GM12865 (cell line): ENCODE data around the gene GIPC3.

Source experiments
- DNase-seq: peaks from one replicate; pipeline ENCODE4 v3.0.0; 2010; ENCODE audit warnings: low read depth
- H3K4me3 ChIP-seq: 2 replicates; pipeline ENCODE4 v1.5.1; 2011; ENCODE audit warnings: mild to moderate bottlenecking, low read depth, low read length, control low read depth
- TF ChIP-seq, protein P1 (sequence below): IDR thresholded peaks from 2 replicates; pipeline ENCODE4 v1.5.1; 2011; ENCODE audit warnings: low read length, control low read depth, low read depth, inconsistent platforms; ENCODE audit not compliant: insufficient read depth; ENCODE audit errors: missing control alignments

Gene GIPC3

DNA sequence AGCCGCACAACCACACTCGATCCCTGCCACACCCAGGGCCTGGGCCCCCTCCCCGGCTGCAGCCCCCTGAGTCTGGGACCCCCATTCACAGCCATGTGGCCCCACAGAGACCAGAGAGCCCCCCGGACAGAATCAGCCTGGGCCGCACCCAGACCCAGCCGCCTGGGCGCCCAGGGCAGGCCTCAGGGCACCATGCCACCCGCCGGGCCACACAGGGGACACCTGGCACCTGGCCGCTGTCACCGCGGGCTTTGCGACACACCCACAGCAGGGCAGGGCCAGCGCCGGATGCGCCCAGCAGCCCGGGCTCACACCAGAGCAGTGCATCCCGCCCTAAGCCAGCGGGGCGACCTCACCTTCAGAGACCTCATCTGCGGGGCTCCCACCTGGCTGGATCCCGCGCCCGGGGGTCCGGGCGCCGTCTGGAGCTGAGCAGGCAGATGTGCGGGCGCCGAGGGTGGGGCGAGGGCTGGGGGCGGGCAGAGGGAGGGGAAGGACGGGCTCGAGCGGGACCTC is 21.0 kb downstream of the GIPC3 start:
- TF ChIP-seq, protein P1, sequence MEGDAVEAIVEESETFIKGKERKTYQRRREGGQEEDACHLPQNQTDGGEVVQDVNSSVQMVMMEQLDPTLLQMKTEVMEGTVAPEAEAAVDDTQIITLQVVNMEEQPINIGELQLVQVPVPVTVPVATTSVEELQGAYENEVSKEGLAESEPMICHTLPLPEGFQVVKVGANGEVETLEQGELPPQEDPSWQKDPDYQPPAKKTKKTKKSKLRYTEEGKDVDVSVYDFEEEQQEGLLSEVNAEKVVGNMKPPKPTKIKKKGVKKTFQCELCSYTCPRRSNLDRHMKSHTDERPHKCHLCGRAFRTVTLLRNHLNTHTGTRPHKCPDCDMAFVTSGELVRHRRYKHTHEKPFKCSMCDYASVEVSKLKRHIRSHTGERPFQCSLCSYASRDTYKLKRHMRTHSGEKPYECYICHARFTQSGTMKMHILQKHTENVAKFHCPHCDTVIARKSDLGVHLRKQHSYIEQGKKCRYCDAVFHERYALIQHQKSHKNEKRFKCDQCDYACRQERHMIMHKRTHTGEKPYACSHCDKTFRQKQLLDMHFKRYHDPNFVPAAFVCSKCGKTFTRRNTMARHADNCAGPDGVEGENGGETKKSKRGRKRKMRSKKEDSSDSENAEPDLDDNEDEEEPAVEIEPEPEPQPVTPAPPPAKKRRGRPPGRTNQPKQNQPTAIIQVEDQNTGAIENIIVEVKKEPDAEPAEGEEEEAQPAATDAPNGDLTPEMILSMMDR = no peak
- no peak overlapping the region for H3K4me3 ChIP-seq
- no peak for DNase-seq

DNA sequence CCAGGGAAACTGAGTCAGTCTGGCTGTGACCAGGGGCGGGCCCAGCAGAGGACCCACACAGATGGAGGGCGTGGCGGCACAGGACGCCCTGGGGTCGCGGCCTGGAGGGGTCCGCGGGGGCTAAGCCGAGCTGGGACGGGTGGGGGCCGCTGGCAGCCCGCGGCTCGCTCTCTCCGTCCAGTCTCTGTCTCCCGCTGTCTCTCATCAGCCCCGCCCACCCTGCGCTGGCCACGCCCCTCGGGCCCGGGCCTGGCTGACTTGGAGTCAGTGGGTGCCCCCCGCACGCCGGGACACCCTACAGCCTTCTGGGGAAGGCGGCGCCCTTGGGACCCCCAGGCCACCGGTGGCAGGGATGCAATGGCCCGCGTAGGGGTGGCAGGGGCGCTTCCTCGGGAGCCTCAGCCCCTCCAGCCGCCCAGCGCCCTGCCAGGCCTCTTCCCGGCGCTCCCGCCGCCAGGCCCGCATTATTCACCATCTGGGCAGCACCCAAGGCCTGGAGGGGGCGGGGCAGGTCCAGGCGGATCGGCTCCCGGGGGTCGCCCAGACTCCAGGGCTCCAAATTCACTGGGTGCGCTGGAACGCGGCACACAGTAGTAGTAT is 21.5 kb downstream of the GIPC3 start, which contains the start of gene TBXA2R:
TSS of gene TBXA2R (minus strand) at position 186 of the 600 bp plus-strand sequence. CDS start 6,241 bp downstream, outside the sequence.
- DNase-seq = no peak
- TF ChIP-seq, protein P1 = no peak

DNA sequence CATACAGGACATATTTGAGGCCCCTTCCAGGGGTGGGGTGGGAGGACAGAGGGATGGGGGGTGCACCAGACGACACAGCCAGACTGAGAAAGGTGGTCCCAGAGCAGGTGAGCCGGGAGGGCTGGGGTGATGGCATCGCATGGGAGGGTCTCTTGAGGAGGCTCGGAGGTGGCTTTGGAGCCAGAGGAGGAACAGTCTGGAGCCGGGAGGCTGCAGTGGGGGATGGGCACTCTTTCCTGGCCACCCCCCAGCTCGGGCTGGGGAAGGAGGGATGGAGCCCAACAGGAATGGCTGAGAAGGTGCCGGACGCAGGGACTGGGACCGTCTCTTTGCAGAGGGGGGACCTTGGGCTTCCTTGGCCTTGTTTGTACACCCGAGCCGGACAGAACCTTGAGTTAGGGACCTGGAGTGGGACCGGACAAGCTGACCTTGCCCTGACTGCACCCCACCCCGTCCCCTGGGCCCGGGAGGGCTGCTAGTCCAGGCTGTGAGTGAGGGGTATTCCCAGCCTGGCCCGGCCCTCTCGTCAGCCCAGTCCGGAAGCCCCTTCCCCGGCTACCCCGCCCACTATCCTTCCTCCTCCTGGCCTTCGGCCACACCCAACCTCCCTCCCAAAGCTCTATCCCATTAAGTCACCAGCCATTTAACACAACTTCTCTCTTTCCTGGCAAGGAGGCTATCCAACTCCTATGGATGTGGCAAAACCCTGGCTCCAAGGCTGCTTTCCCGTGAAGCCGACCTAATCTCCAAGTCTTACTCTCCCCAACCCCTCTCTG is 22.2 kb downstream of the GIPC3 start:
- no peak for DNase-seq
- TF ChIP-seq, protein P1 = no peak
- H3K4me3 ChIP-seq = no peak overlapping the region

More for the DNA sequence above, 21.5 kb downstream of the GIPC3 start, which contains the start of gene TBXA2R:
- H3K4me3 ChIP-seq = no peak within 1 kb of the TSS

DNA sequence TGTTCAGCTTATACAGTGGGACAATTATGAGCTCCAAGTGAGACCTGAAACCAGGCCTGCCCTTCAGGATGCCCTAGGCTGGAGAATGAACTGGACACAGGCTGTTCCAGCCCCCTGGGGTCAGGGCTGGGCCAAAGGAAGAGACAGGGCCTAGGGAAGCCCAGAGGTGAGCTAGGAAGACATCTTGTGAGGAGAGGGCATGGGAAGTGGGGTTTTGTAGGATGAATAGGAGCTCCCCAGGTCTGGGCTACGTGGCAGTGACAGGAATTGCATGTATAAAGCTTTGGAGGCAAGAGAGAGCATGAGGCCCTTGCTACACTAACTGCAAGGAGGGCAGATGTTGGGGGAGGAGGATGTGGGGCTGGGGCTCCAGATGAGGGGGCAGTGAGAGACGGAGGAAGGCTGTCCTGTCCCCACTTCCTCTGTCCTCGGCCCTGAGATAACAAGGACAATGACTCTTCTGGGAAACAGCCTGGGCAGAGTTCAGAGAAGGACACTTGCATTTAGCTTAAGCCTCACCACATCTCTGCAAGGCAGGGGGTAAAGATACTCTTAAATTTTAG is 22.9 kb downstream of the GIPC3 start:
- H3K4me3 ChIP-seq = no peak overlapping the region
- TF ChIP-seq, protein P1 = no peak
- no peak for DNase-seq

- no peak for DNase-seq
- H3K4me3 ChIP-seq = no peak overlapping the region
- TF ChIP-seq, protein P1 = no peak
These were observed 23.6 kb downstream of the GIPC3 start for GRCh38 chr19:3608750-3609322.

DNA sequence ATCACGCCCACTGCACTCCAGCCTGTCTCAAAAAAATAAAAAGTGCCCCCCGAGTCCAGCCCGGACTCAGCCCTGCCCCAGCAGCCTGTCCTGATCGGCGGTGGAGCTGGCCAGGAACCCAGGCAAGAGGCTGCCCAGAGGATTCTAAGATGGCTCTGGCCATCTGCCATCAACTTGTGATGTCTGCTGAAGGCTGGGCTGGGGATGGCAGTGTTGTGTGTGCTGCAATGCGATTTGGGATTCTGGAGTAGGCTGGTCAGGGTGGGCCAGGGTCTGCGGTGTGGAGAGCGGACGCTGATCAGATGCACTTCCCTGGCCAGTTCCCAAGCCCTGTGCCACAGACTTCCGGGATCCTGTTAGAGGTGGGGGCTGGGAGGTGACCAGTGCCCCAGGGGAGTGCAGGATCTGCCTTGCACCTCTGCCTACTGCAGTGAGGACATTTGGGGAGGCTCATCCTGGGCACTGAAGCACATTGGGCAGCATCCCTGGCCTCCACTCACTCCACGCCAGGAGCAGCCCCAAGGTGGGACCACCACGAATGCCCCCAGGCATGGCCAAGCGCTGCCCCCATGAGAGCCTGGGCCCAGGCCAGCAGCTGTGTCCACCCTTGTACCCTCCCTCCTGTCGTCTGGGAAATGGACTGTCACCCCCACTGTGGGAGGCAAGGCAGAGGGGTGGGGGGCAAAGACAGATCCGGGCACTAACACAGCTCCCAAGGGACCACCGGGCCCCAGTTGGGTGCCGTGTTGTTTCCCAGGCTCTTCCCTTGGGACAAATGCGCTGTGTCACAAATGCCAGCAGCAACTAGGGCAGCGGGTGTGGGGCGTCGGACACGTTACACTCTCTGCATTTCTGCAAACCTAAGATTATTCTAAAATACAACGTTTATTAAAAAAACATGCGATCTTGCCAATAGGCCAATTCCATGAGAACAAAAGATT is 24.8 kb downstream of the GIPC3 start:
- H3K4me3 ChIP-seq = no peak overlapping the region
- no peak for DNase-seq
- TF ChIP-seq, protein P1 = no peak
